Dedifferentiated amniotic fluid mesenchymal stem cell (primary cell): ENCODE results near the gene PRKAG2.
"Not testable (repeated sequence)": the region's sequence is repeated elsewhere in the genome, so short reads cannot be mapped to it uniquely, and the experiment has no call there.

Experiments
- DNase-seq: peaks from one replicate; pipeline ENCODE4 v3.0.0-alpha.2; 2016; ENCODE audit errors: extremely low spot score

Gene PRKAG2

GRCh38 chr7:151590850-151591771 lies 285.8 kb downstream of the PRKAG2 start:
- no peak for DNase-seq

GRCh38 chr7:151590071-151590849 lies 286.7 kb downstream of the PRKAG2 start:
- no peak for DNase-seq

GRCh38 chr7:151588982-151589381 lies 287.9 kb downstream of the PRKAG2 start:
- DNase-seq: no peak

GRCh38 chr7:151586531-151587260 lies 290.2 kb downstream of the PRKAG2 start:
- DNase-seq: no peak

- no peak for DNase-seq
Observed at GRCh38 chr7:151585744-151586393, 291.0 kb downstream of the PRKAG2 start.

GRCh38 chr7:151581741-151582140 lies 295.2 kb downstream of the PRKAG2 start:
- DNase-seq: no peak

GRCh38 chr7:151579644-151580043 lies 297.3 kb downstream of the PRKAG2 start:
- DNase-seq: no peak

- no peak for DNase-seq
Observed at GRCh38 chr7:151575410-151575809, 301.5 kb downstream of the PRKAG2 start.

GRCh38 chr7:151573046-151573445 lies 303.9 kb downstream of the PRKAG2 start:
- DNase-seq: not testable (repeated sequence)

GRCh38 chr7:151572136-151572535 lies 304.8 kb downstream of the PRKAG2 start:
- peak; percentile 28 for DNase-seq

- no peak for DNase-seq
Observed at GRCh38 chr7:151571471-151571870, 305.4 kb downstream of the PRKAG2 start.

- peak; percentile 37 for DNase-seq
Observed at GRCh38 chr7:151570366-151570915, 306.5 kb downstream of the PRKAG2 start.

- DNase-seq: no peak
Observed at GRCh38 chr7:151568956-151569940, 307.7 kb downstream of the PRKAG2 start.

- peak; percentile 84 for DNase-seq
Observed at GRCh38 chr7:151566897-151567320, 310.0 kb downstream of the PRKAG2 start.

- DNase-seq: no peak
Observed at GRCh38 chr7:151565541-151565940, 311.4 kb downstream of the PRKAG2 start.

- DNase-seq: no peak
Observed at GRCh38 chr7:151560243-151560642, 316.7 kb downstream of the PRKAG2 start.

- DNase-seq: no peak
Observed at GRCh38 chr7:151559557-151560183, 317.2 kb downstream of the PRKAG2 start.

- DNase-seq: peak; percentile 88
Observed at GRCh38 chr7:151558575-151558974, 318.3 kb downstream of the PRKAG2 start.

- no peak for DNase-seq
Observed at GRCh38 chr7:151556592-151556991, 320.3 kb downstream of the PRKAG2 start.
